NCI-H146 treated with DMSO at 0.1 percent for 48 hours (cell line): Measurements from ENCODE around the gene PRRC2B.

Experiments used
- DNase-seq: peaks from one replicate; lab custom pipeline; 2025; ENCODE audit not compliant: unreplicated experiment; lab: John Stamatoyannopoulos, UW

PRRC2B gene

GRCh38 chr9:131407717-131408195 lies 13.9 kb downstream of the PRRC2B start:
- DNase-seq = no peak

- no peak for DNase-seq
These were observed 15.6 kb downstream of the PRRC2B start for GRCh38 chr9:131409458-131409992.

DNA sequence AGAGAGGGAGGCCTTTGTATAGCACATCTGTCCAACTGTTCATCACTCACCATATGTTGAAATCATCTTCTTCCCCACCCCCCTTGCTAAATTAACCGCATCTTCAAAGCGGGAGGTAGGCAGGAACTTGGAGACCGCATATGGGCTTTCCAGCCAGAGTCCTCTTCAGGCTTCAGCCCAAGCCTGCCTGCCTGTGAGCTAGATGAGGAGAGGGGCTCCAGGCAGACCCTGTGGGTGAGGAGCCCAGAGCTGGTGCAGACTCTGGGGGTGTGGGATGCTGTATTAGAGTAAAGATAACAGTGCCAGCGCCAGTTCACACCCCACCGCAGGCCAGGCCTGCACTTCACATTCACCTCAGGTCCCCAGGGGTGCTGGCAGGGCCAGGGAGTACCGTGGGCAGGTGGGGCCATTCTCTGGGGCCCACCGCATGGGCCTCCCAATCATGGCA lies 16.2 kb downstream of the PRRC2B start:
- DNase-seq = no peak

GRCh38 chr9:131411719-131412681 lies 18.1 kb downstream of the PRRC2B start:
- no peak for DNase-seq

DNA sequence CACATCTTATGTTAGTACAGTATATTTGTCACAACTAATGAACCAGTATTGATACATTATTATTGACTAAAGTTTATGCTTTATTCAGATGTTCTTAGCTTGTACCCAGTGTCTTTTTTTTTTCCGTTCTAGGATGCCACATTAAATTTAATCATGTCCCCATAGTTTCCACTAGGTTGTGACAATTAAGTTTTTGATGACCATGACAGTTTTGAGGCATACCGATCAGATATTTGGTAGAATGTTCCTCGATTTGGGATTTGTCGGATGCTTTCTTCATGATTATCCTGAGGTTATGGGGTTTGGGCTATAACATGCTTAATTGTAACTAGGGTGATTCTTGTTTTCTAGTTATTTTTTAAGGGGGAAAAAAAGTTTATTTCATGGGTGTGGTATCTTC lies 22.6 kb downstream of the PRRC2B start:
- no peak for DNase-seq

GRCh38 chr9:131417264-131418142 lies 23.6 kb downstream of the PRRC2B start:
- DNase-seq = no peak

DNA sequence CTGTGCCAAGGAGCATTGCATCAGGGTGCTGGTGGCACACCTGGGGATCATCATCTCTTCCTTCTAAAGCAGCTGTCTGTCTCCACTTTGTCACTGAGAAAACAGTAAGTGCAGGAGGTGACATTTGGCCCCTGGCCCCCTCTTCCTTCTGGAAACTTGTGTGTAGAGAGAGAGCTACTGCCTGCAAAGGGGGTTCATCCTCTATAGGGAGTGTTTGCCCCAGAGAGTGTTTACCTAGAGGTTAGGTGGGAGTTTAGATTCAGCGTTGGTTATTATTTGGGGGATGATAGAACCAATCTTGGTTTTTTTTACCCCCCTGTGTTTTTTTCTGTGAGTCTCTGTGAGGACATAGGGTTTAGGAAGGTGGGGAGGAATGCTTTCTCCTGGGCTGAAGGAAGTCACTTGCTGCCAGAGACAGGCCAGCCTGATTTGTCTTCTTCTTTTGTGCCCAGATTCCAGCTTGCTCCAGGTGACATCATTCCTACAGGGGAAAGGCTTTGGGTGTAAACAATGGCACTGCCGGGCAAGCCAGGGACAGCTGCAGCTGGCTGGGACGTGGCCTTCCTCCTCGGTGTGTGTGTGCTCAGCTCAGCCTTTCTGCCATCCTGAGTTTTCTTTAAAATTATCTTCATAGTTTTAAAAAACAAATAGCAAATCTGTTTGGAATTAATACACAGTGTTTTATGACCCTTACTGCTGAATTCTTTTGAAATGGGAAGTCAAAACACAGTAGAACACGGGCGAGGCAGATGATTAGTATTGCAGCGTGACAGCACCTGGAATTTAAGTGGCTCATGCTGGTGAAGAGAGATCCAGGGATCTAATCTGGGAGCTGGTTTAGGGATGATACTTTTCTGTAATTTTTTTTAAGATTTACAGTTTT lies 24.5 kb downstream of the PRRC2B start:
- peak; percentile 66 for DNase-seq

GRCh38 chr9:131419026-131419614 lies 25.2 kb downstream of the PRRC2B start:
- no peak for DNase-seq

GRCh38 chr9:131419716-131420115 lies 25.8 kb downstream of the PRRC2B start:
- DNase-seq = no peak

- DNase-seq = peak; percentile 32
These were observed 27.2 kb downstream of the PRRC2B start for GRCh38 chr9:131420980-131421624.

GRCh38 chr9:131421691-131422090 lies 27.8 kb downstream of the PRRC2B start:
- DNase-seq = no peak

- DNase-seq = no peak
These were observed 28.4 kb downstream of the PRRC2B start for GRCh38 chr9:131422241-131422792.

DNA sequence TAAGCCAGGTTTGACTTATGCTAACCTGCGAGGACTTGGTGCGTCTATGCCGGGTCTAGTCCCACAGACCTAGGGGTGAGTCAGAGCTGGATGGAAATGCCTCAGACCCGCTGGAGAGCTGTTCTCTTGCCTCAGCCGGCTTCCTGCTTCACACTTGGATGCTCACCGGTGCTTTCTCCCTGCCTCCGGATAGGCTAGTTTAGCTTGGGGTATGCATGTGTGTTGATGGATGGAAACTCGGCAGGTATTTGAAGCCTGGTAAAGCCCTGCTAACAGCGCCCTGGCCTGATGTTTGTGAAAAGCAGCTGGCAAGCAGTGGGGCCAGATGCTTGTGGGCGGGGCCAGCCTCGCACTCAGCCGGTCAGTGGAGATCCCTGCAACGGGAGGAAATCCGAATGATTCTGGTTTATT lies 29.3 kb downstream of the PRRC2B start:
- no peak for DNase-seq

DNA sequence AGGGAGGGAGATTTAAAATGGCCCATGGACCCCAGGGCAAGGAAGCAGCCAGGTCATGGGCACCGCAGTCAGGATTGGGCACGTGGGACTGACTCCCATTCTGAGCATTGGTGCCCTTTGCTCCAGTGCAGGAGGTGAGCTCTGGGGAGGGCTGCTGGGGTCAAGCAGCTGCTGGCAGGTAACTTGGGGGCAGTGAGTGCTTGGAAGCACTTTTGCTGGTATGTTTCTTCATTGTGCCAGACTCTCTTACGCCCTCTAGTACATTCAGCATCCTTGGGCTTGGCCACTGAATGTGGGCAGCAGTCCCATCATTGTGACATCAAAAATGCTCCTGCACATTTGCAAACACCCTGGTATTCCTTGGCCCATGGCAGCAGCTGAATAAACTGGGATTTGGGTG lies 32.7 kb downstream of the PRRC2B start:
- no peak for DNase-seq

DNA sequence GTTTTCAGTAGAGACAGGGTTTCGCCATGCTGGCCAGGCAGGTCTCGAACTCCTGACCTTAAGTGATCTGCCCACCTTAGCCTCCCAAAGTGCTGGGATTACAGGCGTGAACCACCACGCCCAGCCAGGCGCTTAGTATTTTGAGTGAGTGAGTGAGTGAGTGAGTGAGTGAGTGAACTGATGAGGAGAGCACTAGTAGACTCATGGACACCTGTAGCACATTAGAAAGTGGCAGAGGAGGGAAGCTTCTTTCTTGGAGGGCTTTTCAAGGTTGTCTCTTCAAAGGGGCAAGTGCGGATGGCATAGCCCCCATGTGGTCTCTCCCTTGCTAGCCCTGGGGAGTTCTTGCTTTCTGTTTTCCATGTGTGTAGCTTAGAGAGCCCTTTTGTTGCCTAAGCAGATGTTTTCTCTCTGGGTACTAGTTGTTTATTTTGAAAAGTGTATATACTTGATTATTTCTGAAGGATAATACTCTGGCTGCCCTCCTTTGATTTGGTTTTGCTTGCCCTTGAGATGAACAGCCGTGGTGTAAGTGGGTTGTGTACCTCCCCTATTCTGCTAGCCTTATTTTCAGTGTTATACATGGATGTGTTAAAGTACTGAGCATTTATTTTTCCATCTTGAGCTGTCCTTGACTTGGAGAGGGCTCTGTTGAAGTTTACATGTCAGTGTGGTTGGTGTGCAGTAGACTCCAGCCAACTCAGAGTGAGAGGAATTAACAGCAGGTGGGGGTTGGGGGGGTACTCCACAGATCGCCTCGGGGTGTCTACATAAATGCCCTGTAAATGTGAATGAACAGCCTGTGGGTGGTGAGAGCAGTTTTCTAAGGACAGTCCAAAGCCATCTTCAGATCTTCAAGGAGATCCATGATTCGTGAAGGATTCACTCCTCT lies 35.5 kb downstream of the PRRC2B start:
- DNase-seq = no peak

DNA sequence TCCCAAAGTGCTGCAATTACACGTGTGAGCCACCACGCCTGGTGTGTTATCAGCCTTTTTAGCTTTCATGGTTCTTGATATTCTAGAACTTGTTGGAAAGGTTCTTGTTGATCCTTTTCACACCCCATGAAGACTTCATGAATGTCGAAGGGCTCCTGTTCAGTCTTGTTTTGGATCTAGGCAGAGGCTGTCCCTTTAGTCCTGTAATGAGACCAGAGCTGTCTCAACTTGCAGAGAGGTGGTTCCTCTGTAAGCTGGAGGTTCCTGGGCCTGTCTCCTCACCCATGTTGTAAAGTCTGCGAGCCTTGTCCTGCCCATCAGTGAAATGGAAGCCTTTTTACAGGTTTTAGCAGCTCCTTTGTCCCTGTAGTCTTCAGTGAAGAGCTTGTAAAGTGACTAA lies 38.2 kb downstream of the PRRC2B start:
- DNase-seq = no peak

- no peak for DNase-seq
These were observed 38.9 kb downstream of the PRRC2B start for GRCh38 chr9:131432597-131433301.
